Measurements from ENCODE around the gene CDK15.

DNA sequence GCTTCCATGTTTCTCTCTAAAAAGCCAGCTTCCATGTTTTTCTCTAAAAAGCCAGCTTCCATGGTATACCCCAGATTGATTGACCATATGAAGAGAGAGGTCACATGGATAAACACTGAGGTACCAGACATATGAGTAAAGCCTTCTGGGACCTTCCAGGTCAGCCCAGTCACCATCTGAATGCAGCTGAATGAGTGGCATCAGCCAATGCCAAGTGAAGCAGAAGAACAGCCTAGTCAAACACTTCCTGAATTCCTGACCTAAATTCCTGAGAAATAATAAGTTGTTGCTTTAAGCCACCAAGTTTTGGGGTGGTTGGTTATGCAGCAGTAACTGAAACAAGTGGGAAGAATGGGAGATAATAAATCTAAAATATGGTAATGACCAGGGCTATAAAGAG lies 19.9 kb upstream of the CDK15 start:
- TF ChIP-seq, protein P1, sequence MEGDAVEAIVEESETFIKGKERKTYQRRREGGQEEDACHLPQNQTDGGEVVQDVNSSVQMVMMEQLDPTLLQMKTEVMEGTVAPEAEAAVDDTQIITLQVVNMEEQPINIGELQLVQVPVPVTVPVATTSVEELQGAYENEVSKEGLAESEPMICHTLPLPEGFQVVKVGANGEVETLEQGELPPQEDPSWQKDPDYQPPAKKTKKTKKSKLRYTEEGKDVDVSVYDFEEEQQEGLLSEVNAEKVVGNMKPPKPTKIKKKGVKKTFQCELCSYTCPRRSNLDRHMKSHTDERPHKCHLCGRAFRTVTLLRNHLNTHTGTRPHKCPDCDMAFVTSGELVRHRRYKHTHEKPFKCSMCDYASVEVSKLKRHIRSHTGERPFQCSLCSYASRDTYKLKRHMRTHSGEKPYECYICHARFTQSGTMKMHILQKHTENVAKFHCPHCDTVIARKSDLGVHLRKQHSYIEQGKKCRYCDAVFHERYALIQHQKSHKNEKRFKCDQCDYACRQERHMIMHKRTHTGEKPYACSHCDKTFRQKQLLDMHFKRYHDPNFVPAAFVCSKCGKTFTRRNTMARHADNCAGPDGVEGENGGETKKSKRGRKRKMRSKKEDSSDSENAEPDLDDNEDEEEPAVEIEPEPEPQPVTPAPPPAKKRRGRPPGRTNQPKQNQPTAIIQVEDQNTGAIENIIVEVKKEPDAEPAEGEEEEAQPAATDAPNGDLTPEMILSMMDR (conservative IDR thresholded peaks at IDR 0.05; ENCODE audit: low read depth in 2 of 2): no peak
- TF ChIP-seq EZH2 (IDR thresholded peaks at IDR 0.05; ENCODE audit: low read depth, unreplicated experiment) (no peak), EZH2phosphoT487 (IDR thresholded peaks at IDR 0.05; ENCODE audit: unreplicated experiment) (no peak), POLR2AphosphoS5 (IDR thresholded peaks at IDR 0.05; ENCODE audit: low read depth) (no peak), STAT1 (IDR thresholded peaks at IDR 0.05; ENCODE audit: unreplicated experiment) (no peak), NANOG (IDR thresholded peaks at IDR 0.05; ENCODE audit: borderline replicate concordance) (no peak), JUNB (IDR thresholded peaks at IDR 0.05; ENCODE audit: unreplicated experiment) (no peak)
- TF ChIP-seq, protein P2, sequence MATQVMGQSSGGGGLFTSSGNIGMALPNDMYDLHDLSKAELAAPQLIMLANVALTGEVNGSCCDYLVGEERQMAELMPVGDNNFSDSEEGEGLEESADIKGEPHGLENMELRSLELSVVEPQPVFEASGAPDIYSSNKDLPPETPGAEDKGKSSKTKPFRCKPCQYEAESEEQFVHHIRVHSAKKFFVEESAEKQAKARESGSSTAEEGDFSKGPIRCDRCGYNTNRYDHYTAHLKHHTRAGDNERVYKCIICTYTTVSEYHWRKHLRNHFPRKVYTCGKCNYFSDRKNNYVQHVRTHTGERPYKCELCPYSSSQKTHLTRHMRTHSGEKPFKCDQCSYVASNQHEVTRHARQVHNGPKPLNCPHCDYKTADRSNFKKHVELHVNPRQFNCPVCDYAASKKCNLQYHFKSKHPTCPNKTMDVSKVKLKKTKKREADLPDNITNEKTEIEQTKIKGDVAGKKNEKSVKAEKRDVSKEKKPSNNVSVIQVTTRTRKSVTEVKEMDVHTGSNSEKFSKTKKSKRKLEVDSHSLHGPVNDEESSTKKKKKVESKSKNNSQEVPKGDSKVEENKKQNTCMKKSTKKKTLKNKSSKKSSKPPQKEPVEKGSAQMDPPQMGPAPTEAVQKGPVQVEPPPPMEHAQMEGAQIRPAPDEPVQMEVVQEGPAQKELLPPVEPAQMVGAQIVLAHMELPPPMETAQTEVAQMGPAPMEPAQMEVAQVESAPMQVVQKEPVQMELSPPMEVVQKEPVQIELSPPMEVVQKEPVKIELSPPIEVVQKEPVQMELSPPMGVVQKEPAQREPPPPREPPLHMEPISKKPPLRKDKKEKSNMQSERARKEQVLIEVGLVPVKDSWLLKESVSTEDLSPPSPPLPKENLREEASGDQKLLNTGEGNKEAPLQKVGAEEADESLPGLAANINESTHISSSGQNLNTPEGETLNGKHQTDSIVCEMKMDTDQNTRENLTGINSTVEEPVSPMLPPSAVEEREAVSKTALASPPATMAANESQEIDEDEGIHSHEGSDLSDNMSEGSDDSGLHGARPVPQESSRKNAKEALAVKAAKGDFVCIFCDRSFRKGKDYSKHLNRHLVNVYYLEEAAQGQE (IDR thresholded peaks at IDR 0.05; ENCODE audit: unreplicated experiment): no peak
- TF ChIP-seq, protein P3, sequence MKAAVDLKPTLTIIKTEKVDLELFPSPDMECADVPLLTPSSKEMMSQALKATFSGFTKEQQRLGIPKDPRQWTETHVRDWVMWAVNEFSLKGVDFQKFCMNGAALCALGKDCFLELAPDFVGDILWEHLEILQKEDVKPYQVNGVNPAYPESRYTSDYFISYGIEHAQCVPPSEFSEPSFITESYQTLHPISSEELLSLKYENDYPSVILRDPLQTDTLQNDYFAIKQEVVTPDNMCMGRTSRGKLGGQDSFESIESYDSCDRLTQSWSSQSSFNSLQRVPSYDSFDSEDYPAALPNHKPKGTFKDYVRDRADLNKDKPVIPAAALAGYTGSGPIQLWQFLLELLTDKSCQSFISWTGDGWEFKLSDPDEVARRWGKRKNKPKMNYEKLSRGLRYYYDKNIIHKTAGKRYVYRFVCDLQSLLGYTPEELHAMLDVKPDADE (IDR thresholded peaks at IDR 0.05): no peak
